Measurements from ENCODE around the gene CENPI.

Gene CENPI

DNA sequence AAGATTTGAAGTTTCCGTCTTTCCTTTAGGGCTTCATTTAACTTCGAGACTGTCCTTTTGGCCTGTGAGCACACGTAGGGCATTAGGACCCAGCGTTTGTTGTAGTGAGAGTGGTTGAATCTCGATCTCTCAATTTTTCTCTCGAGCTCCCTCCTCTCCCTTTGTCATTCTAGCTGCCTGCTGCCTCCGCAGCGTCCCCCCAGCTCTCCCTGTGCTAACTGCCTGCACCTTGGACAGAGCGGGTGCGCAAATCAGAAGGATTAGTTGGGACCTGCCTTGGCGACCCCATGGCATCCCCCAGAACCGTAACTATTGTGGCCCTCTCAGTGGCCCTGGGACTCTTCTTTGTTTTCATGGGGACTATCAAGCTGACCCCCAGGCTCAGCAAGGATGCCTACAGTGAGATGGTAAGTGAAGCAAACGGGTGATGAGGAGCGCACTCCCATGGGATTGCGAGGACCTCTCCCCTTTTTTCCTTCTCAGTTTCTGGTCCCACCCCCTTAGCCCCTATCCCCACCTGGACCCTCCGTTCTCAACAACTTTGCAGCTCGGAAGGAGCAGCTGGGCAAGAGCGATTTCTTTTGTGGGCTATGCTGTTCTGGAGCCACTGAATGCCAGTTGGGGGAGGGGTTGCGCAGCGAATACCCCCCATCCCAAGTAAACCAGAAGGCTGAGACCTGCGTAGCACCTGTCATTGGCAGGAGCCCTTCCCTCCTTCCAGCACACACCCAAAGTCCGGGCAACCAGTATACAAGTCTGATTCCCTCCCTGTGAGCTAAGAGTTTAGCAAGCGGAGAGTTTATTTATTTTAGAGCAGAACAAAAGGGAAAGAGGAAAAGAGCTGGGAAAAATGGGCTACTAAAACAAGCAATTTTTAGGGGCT lies 19.0 kb upstream of the CENPI start, which contains the start of gene TMEM35A:
Gene TMEM35A, plus strand, starts transcription at position 164 of the 883 bp plus-strand sequence. Its CDS starts 124 bp downstream, at position 288.
- Histone ChIP-seq H2AK5ac (ENCODE audit: low read length) (no peak within 1 kb of the TSS), H3K18ac (ENCODE audit: low read length) (no peak within 1 kb of the TSS), H3K36me3 (ENCODE audit: control insufficient read depth in 1 of 2, insufficient read depth in 2 of 2, low read length in 2 of 2) (no peaks in the 10 kb centered on the region), H3K23ac (ENCODE audit: low read length) (no peak within 1 kb of the TSS), H3K79me1 (ENCODE audit: low read length) (no peaks in the 10 kb centered on the region), H4K12ac (ENCODE audit: low read depth, low read length) (no peak within 1 kb of the TSS), H3K4me3 (ENCODE audit: low read depth, low read length) (no peak within 1 kb of the TSS), H3K4me1 (ENCODE audit: control insufficient read depth in 1 of 2, insufficient read depth in 2 of 2, low read length in 2 of 2) (no peaks in the 10 kb centered on the region), H3K9me3 (ENCODE audit: insufficient read depth, low read depth, low read length) (no peaks in the 10 kb centered on the region), H3K27me3 (ENCODE audit: insufficient read depth, low read length) (no peaks in the 10 kb centered on the region), H3K4ac (ENCODE audit: low read depth, low read length) (no peak within 1 kb of the TSS), H4K91ac (ENCODE audit: low read depth, low read length) (no peak within 1 kb of the TSS), H3K9ac (ENCODE audit: low read length) (no peak within 1 kb of the TSS), H3K4me2 (ENCODE audit: low read length) (peak within 1 kb of the TSS; percentile 54), H2BK5ac (ENCODE audit: low read depth, low read length, poor library complexity) (no peak within 1 kb of the TSS), H2AFZ (ENCODE audit: insufficient read depth, low read length, poor library complexity) (no peak within 1 kb of the TSS), H3K27ac (ENCODE audit: low read depth, low read length) (no peak within 1 kb of the TSS), H3K14ac (ENCODE audit: low read length) (no peak within 1 kb of the TSS), H2BK120ac (ENCODE audit: insufficient read depth, low read length, poor library complexity) (no peak within 1 kb of the TSS), H3K79me2 (ENCODE audit: control insufficient read depth, insufficient read depth, low read length, poor library complexity) (no peaks in the 10 kb centered on the region), H4K8ac (ENCODE audit: low read depth, low read length) (no peak within 1 kb of the TSS), H2BK12ac (ENCODE audit: low read length) (no peak within 1 kb of the TSS)
- no CpG with 5 or more reads among the region's 23 CpGs for WGBS (ENCODE audit: extremely low coverage, insufficient coverage, insufficient read length)
- DNase-seq: no peak

- no peak overlapping the region for H2BK5ac ChIP-seq (ENCODE audit: low read depth, low read length, poor library complexity)
- no peaks in the 10 kb centered on the region for H3K27me3 ChIP-seq (ENCODE audit: insufficient read depth, low read length)
- no peaks in the 10 kb centered on the region for H3K36me3 ChIP-seq (ENCODE audit: control insufficient read depth in 1 of 2, insufficient read depth in 2 of 2, low read length in 2 of 2)
- no peak overlapping the region for H2BK12ac ChIP-seq (ENCODE audit: low read length)
- no peak overlapping the region for H3K14ac ChIP-seq (ENCODE audit: low read length)
- H3K23ac ChIP-seq (ENCODE audit: low read length): no peak overlapping the region
- H3K4me2 ChIP-seq (ENCODE audit: low read length): no peak overlapping the region
- H3K4me1 ChIP-seq (ENCODE audit: control insufficient read depth in 1 of 2, insufficient read depth in 2 of 2, low read length in 2 of 2): no peaks in the 10 kb centered on the region
- H3K4ac ChIP-seq (ENCODE audit: low read depth, low read length): no peak overlapping the region
- no peaks in the 10 kb centered on the region for H3K9me3 ChIP-seq (ENCODE audit: insufficient read depth, low read depth, low read length)
- H3K79me2 ChIP-seq (ENCODE audit: control insufficient read depth, insufficient read depth, low read length, poor library complexity): no peaks in the 10 kb centered on the region
- H3K18ac ChIP-seq (ENCODE audit: low read length): no peak overlapping the region
- H3K4me3 ChIP-seq (ENCODE audit: low read depth, low read length): no peak overlapping the region
- DNase-seq: no peak
- no peak overlapping the region for H3K9ac ChIP-seq (ENCODE audit: low read length)
- H4K12ac ChIP-seq (ENCODE audit: low read depth, low read length): no peak overlapping the region
- H2AFZ ChIP-seq (ENCODE audit: insufficient read depth, low read length, poor library complexity): no peak overlapping the region
- no peak overlapping the region for H4K91ac ChIP-seq (ENCODE audit: low read depth, low read length)
- no CpG with 5 or more reads among the region's 8 CpGs for WGBS (ENCODE audit: extremely low coverage, insufficient coverage, insufficient read length)
- no peak overlapping the region for H2BK120ac ChIP-seq (ENCODE audit: insufficient read depth, low read length, poor library complexity)
- no peak overlapping the region for H3K27ac ChIP-seq (ENCODE audit: low read depth, low read length)
- no peak overlapping the region for H2AK5ac ChIP-seq (ENCODE audit: low read length)
- no peak overlapping the region for H4K8ac ChIP-seq (ENCODE audit: low read depth, low read length)
- no peaks in the 10 kb centered on the region for H3K79me1 ChIP-seq (ENCODE audit: low read length)
Observed at GRCh38 chrX:101079736-101080270, 18.2 kb upstream of the CENPI start.

- H3K4me3 ChIP-seq (ENCODE audit: low read depth, low read length): no peak overlapping the region
- no peak overlapping the region for H3K14ac ChIP-seq (ENCODE audit: low read length)
- no peak overlapping the region for H3K27ac ChIP-seq (ENCODE audit: low read depth, low read length)
- no peak overlapping the region for H2BK5ac ChIP-seq (ENCODE audit: low read depth, low read length, poor library complexity)
- no peak overlapping the region for H3K4me2 ChIP-seq (ENCODE audit: low read length)
- H4K12ac ChIP-seq (ENCODE audit: low read depth, low read length): no peak overlapping the region
- no peak overlapping the region for H3K4ac ChIP-seq (ENCODE audit: low read depth, low read length)
- H2AK5ac ChIP-seq (ENCODE audit: low read length): no peak overlapping the region
- no peak overlapping the region for H3K18ac ChIP-seq (ENCODE audit: low read length)
- H2AFZ ChIP-seq (ENCODE audit: insufficient read depth, low read length, poor library complexity): no peak overlapping the region
- H3K36me3 ChIP-seq (ENCODE audit: control insufficient read depth in 1 of 2, insufficient read depth in 2 of 2, low read length in 2 of 2): no peaks in the 10 kb centered on the region
- H3K79me2 ChIP-seq (ENCODE audit: control insufficient read depth, insufficient read depth, low read length, poor library complexity): no peaks in the 10 kb centered on the region
- no peaks in the 10 kb centered on the region for H3K9me3 ChIP-seq (ENCODE audit: insufficient read depth, low read depth, low read length)
- H3K79me1 ChIP-seq (ENCODE audit: low read length): no peaks in the 10 kb centered on the region
- no CpG with 5 or more reads among the region's 3 CpGs for WGBS (ENCODE audit: extremely low coverage, insufficient coverage, insufficient read length)
- no peak overlapping the region for H2BK12ac ChIP-seq (ENCODE audit: low read length)
- H4K91ac ChIP-seq (ENCODE audit: low read depth, low read length): no peak overlapping the region
- no peaks in the 10 kb centered on the region for H3K4me1 ChIP-seq (ENCODE audit: control insufficient read depth in 1 of 2, insufficient read depth in 2 of 2, low read length in 2 of 2)
- H2BK120ac ChIP-seq (ENCODE audit: insufficient read depth, low read length, poor library complexity): no peak overlapping the region
- no peak for DNase-seq
- H3K23ac ChIP-seq (ENCODE audit: low read length): no peak overlapping the region
- no peak overlapping the region for H3K9ac ChIP-seq (ENCODE audit: low read length)
- no peaks in the 10 kb centered on the region for H3K27me3 ChIP-seq (ENCODE audit: insufficient read depth, low read length)
- no peak overlapping the region for H4K8ac ChIP-seq (ENCODE audit: low read depth, low read length)
Observed at GRCh38 chrX:101080326-101081124, 17.5 kb upstream of the CENPI start.

GRCh38 chrX:101081231-101081630 lies 16.8 kb upstream of the CENPI start:
- Histone ChIP-seq H3K79me1 (ENCODE audit: low read length) (no peaks in the 10 kb centered on the region), H4K91ac (ENCODE audit: low read depth, low read length) (no peak overlapping the region), H2BK5ac (ENCODE audit: low read depth, low read length, poor library complexity) (no peak overlapping the region), H3K9ac (ENCODE audit: low read length) (no peak overlapping the region), H3K79me2 (ENCODE audit: control insufficient read depth, insufficient read depth, low read length, poor library complexity) (no peaks in the 10 kb centered on the region), H3K27ac (ENCODE audit: low read depth, low read length) (no peak overlapping the region), H3K9me3 (ENCODE audit: insufficient read depth, low read depth, low read length) (no peaks in the 10 kb centered on the region), H3K14ac (ENCODE audit: low read length) (no peak overlapping the region), H4K12ac (ENCODE audit: low read depth, low read length) (no peak overlapping the region), H2BK12ac (ENCODE audit: low read length) (no peak overlapping the region), H2AFZ (ENCODE audit: insufficient read depth, low read length, poor library complexity) (no peak overlapping the region), H3K18ac (ENCODE audit: low read length) (no peak overlapping the region), H3K4me2 (ENCODE audit: low read length) (no peak overlapping the region), H2AK5ac (ENCODE audit: low read length) (no peak overlapping the region), H4K8ac (ENCODE audit: low read depth, low read length) (no peak overlapping the region), H3K36me3 (ENCODE audit: control insufficient read depth in 1 of 2, insufficient read depth in 2 of 2, low read length in 2 of 2) (no peaks in the 10 kb centered on the region), H2BK120ac (ENCODE audit: insufficient read depth, low read length, poor library complexity) (no peak overlapping the region), H3K4ac (ENCODE audit: low read depth, low read length) (no peak overlapping the region), H3K27me3 (ENCODE audit: insufficient read depth, low read length) (no peaks in the 10 kb centered on the region), H3K4me1 (ENCODE audit: control insufficient read depth in 1 of 2, insufficient read depth in 2 of 2, low read length in 2 of 2) (no peaks in the 10 kb centered on the region), H3K4me3 (ENCODE audit: low read depth, low read length) (no peak overlapping the region), H3K23ac (ENCODE audit: low read length) (no peak overlapping the region)
- WGBS (ENCODE audit: extremely low coverage, insufficient coverage, insufficient read length): no CpG with 5 or more reads among the region's 3 CpGs
- DNase-seq: no peak

All from trophoblast cell (in vitro differentiated cells and primary cell).